CD4-positive, alpha-beta T cell treated with Interleukin-15 for 1 hour (primary cell): Measurements from ENCODE around the gene MLPH.

Experiments used
- DNase-seq: peaks from one replicate; pipeline ENCODE4 v3.0.0-alpha.2; 2020

The MLPH gene

DNA sequence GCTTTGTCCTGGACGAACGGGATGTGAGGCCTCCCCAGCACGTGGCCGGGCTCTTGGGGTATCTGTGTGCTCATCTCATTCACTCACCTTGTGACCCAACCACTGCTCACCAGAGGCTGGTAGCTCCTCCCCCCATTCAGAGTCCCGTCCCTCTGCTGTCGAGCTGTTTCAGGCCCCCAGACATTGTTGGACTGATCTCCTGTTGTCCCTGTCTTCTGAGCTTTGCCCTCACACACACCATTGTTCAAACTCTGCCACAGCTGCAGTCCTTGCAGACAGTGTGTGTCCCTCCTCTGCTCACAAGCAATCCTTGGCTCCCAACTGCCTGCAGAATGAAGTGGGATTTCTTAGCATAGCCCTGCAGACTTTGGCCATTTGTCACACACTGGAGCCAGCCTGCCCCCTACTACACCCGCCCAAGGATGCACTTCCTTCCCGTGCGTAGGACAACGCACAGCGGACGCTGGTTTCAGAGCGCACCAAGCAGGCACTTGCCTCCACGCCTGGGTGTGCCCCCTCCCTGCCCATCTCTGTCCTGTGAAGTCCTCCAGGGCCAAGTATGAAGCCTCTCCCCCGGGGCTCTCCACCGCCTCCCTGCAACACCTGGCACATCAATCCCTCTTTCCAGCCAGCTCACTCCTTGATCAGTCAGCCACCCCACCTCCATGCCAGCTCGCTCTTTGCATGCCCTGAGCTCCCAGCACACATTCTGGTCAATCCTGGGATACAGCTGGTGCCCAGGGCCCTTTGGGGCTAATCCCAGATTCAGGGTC lies 62.8 kb downstream of the MLPH start:
- DNase-seq, result no peak

DNA sequence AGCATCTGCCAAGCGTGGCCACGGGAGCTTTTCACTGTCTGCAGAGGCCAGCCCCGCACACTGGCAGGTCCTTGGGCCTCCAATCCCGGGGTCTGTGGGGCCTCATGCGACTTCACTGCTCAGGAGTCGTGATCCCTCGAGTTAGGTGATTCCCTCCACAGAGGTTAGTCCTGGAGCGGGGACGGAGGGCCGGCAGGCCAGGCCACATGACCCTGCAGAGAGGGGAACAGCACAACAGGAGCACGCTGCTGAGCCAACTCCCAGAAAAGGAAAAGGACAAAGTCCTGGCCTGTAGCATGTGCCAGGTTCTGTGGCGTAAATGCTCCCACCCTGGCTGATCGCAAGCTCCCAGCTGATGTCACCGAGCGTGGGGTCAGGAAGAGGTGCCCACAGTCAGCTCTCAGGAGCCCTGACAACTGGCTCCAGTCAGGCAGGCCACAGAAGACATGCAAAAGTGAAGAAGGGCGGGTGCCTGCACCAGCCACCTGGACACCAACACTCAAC lies 64.1 kb downstream of the MLPH start:
- DNase-seq, result no peak

DNA sequence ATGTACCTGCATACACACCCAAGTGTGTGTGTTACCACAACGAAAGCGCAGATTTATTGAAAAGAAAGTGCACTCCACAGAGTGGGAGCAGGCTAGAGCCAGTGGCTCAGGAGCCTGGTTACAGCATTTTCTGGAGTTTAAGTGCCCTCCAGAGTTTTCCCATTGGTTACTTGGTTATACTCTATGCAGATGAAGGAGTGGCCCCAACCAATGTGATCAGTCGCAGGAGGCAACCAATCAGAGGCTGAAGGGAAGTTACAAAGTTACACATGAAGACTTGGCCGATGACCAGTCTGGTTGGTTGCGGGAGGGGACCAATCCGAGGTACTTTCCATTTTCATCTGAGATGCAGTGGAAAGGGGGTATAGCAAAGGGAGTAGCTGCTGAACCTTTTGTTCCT lies 65.9 kb downstream of the MLPH start:
- no peak for DNase-seq

DNA sequence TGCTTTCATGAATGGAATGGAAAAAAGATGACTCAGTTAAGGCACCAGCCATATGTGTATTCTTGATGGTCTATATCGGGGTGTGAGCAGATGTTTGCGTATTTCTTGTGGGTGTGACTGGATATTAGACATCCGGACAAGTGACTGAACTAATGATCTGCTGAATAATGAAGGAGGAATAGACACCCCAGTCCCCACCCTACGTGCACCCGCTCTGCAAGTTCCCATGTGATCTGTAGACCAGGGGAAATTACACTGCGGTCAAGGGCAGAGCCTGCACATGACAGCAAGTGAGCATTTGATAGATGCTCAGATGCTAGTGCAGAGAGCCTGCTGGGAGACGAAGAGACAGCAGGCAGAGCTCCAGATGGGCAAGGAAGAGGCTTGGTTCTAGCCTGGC lies 66.9 kb downstream of the MLPH start:
- no peak for DNase-seq

DNA sequence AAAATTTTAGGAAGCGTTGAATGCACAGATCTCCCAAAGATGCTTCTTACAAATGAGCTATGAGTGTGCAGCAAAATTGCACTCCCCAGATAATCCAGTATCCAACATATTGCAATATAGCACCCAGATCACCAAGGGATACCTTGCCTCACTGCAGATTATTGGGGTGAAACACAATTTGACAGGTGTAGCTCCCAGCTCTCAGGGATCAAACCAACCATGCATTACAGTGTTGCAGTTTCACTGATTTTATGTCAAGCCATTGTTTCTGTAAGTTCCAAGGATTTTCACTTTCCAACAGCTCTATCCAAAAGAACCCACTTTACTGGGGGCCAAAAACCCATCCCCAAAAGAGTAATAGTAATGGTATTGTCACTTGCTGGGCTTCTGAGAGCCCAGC lies 68.5 kb downstream of the MLPH start:
- no peak for DNase-seq

DNA sequence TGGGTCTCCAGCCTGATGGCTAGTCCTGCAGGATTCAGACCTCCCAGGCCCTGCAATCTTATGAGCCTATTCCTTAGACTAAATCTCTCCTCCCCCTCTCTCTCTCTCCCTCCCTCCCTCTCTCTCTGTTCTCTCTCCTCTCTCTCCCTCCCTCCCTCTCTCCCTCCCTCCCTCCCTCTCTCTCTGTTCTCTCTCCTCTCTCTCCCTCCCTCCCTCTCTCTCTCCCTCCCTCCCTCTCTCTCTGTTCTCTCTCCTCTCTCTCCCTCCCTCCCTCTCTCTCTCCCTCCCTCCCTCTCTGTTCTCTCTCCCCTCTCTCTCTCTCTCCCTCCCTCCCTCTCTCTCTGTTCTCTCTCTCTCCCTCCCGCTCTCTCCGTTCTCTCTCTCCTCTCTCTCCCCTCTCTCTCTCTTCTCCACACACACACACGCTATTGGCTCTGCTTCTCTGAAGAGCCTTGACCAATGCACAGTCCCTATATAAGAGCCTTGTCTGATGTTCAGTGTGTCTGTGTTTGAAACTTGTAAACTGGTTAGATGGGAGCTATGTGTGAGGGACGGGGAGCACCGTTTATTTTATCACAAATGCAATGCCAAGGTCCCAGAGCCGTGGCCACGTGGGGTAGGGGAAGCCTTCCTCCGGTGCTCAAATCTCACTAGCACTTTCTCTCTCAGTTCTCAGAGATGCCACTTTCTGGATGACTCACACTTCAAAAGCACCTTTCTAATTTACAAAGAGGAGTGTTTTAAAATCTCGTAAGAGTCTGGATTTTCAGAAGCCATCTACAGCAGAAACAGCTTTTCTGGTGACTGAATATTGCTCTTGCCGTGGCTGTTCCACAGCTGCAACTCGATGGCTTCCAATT lies 70.0 kb downstream of the MLPH start:
- no peak for DNase-seq

DNA sequence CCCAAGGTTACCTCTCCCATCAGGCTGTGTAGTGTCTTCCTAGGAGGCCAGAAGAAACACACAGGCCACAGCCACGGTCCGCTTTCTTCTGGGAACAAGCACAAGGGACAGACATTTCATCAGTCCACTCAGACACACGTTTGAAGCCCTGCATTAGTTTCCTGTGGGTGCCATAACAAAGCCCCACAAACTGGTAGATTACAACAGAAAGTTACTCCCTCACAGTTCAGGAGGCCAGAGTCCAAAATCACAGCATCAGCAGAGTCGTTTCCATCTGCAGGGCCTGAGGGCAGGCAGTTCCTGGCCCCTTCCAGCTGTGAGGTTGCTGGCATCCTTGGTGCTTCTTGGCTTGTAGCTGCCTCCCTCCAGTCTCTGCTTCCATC lies 70.6 kb downstream of the MLPH start:
- no peak for DNase-seq

DNA sequence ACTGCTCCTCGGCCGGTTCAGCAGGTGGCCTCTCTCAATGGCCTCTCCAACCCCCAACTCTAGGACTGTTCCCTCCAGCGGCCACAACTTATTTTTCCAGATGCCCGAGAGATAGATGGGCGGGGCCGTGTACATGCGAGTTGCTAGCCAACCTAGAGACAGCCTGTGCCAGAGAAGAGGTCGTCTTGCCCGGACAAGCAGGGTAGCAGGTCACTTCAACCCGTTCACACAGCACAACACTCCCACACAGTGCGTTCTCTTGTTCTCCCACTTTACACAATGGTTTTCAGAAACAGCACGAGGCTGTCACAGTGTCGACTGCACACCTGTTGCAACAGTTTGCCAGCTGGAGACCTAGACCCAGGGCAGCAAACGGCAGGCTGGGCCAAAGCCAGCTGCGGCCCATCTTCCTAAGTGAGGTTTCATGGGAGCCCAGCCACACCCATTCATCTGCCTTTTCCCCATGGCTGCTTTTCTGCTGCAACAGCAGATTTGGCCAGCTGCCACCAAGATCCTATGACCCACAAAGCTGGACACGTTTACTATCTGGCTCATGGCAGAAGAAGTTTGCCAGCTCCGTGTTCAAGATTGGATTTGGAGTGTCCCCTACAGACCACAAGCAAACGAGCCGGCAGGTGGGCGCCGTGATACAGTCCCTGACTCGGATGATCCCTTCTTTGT lies 72.0 kb downstream of the MLPH start:
- DNase-seq, result no peak

DNA sequence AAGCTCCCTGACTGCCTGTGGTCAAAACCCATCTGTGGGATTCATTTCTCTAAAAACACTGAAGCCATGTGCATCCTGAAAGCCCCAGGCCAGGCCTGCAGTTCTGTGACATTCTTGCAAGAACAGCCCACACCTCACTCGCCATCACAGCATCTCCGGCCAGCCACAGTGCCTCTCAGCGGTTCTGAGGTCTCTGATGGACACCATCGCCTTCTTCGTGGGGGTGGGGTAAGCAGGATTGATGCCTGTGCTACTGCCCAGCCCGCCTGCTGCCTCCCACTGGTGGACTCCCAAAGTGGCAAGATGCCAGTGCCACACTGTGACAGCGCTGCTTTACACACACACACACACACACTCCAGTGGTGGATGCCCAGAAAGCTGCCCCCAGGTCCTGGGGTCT lies 74.2 kb downstream of the MLPH start:
- no peak for DNase-seq

DNA sequence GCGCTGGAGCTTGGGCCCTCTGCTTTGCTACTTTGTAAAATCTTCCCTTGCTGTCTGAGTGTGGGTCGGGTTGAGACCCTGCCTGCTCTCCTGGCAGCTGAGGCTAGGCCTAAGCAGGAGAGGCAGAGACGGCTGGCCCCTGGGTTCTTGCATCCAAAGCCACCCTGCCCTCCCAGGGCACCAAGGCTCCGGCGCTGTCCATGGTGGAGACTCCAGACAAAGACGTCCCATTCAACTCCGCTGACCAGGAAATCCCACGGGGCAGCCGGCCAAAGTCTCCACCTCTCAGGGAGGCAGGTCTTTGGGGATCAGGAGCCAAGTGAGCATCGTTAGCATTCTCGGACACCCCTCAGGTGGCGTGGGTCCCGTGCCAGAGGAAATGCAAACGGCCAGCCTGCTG lies 76.8 kb downstream of the MLPH start:
- no peak for DNase-seq

DNA sequence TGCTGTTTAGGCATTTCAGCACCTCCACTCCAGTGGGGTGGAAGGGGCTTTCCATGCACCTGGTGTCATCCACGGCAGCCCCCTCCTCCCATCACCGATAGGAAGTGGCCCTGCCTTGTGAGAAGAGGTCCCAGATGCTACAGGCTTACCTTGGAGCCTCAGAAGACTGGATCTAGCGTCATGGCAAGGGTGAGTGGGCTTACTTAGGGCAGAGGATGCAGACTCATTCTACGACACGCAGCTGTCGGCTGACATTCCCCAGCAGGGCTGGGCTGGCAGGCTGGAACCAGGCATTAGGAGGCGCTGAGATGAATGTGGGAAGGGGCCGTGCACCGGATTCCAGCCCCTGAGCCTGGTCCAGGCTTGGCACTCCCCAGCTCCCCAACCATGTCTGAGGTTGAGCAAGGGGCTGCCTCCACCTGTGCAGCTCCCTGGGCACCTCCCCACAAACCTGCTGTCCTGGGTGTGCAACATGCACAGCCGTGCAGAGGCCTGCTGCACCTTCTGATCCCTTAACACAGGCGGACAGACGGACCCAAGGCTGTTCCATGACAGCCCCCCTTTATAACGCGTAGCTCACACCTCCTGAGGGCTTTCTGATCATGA lies 77.6 kb downstream of the MLPH start:
- DNase-seq, result no peak

DNA sequence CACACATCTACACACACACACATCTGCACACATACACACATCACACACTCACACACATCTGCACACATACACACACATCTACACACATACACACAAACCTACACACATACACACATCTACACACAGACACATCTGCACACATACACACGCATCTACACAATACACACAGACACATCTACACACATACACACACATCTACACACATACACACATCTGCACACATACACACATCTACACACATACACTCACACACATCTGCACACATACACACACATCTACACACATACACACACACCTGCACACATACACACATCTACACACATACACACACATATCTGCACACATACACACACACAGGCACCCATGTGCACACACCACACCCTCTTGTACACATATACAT lies 78.9 kb downstream of the MLPH start:
- DNase-seq, result no peak

DNA sequence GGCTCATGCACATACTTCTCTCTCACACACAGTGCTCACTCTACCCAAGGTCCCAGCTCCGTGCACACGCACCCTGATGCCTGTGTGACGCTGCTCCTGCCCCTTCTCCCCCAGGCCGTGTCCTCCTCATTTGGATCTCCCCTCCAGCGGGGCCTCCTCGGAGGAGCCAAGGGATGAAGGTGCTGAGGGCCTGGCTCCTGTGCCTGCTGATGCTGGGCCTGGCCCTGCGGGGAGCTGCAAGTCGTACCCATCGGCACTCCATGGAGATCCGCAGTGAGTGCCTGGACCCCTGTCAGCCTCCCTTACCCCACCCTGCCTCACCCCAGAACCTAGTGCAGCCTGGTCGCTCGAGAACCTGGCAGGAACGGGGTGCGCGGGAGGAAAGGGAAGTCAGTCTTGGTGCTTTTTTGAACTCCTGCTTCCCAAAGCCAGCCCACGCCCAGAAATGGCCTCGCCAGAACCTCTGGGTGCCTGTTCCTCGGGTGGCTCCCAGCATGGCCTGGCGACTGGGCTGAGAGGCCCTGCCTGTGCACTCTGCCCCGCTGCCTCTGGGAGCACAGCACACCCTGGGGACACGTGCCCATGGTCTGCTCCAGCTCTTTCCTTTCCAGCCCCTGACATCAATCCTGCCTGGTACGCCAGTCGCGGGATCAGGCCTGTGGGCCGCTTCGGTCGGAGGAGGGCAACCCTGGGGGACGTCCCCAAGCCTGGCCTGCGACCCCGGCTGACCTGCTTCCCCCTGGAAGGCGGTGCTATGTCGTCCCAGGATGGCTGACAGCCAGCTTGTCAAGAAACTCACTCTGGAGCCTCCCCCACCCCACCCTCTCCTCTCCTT lies 79.6 kb downstream of the MLPH start, which contains the start of gene PRLH:
PRLH (plus strand) TSS at position 174 of the 835 bp plus-strand sequence; CDS start at position 174, 0 bp downstream.
- no peak for DNase-seq

DNA sequence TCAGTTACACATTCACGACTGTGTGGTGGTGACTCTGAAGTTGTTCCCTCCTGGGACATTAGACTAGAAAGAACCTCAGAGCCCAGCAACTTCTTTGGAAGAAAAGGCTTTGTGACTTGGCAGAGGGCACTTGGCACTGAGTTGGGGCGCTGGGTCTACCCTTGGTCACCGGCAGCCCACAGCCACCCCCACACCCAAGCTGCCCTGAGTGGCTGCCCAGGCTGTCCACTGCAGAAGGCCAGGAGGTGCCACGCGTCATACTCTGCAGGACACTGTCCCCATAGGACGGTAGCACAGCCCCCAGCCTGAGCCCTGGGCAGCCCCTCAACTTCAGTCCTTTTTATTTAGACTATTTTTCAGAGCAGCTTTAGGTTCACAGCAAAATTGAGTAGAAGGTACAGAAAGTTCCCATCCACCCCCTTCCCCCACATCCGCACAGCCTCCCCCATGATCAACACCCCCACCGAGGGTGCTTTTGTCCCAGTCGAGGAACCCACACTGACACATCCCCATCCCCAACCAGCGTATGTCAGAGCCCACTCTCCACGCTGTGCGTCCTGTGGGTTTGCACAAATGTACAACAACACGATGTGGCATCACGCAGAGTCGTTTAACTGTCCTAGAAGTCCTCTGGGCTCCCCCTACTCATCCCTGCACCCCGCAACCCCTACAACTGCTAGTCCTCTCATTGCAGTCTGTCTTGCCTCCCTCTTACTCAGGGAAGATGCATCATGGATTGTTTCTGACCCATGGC lies 80.4 kb downstream of the MLPH start:
- DNase-seq, result no peak

DNA sequence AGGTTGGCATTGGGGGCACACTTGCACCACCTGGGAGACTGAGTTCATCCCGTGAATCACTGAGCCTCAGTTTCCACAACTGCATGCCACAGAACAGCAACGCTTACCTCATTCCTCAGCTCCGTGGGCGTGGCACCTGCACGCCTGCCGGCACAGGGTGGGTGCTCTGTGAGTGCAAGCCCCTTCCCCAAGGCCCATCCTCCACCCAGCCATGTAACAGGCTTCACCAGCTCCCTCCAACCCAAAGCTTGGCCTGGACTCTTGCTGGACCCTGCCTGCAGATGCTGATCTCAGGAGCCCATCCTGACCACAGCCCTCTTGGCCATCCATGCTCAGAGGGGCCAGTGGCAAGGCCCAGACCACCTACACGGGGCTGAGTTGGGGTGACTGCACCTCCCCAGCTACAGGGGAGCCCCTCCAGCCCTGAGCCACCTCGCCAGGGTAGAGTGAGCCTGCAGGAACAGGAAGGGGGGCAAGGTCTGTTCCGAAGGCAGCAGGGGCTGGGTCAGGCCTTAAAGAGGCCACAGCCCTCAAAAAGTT lies 81.1 kb downstream of the MLPH start:
- no peak for DNase-seq

DNA sequence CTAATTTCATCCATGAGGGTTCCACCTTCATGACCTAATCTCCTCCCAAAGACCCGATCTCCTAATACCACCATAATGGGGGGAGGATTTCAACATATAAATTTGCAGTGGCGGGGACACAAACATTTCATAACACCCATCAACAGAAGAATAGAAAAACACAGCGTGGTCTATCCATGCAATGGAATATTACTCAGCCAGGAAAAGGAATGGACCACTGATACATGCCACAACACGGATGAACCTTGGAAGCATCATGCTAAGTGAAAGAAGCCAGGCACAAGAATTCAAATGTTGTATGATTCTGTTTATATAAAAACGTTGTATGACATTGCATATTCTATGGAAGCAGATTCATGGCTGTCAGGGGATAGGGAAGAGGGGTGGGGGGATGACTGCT lies 82.0 kb downstream of the MLPH start:
- no peak for DNase-seq

DNA sequence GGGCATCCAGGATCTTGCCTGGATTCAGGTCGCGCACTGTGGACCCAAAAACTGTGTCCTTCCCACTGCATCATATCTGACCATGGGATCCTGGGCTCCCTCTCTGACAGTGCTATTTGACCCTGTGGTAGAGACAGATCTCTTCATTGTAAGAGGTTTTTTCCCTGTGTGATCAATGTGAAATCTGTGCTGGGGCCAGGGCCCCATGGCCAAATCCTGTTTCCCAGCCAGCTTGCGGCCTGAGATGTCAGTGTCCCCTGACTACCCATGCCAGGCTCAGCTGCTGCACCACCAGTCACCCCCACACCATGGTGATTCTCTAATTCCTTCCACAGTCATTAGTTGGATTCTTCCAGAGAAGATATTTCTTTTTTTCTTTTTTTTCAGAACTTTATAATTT lies 82.8 kb downstream of the MLPH start:
- DNase-seq, result no peak

DNA sequence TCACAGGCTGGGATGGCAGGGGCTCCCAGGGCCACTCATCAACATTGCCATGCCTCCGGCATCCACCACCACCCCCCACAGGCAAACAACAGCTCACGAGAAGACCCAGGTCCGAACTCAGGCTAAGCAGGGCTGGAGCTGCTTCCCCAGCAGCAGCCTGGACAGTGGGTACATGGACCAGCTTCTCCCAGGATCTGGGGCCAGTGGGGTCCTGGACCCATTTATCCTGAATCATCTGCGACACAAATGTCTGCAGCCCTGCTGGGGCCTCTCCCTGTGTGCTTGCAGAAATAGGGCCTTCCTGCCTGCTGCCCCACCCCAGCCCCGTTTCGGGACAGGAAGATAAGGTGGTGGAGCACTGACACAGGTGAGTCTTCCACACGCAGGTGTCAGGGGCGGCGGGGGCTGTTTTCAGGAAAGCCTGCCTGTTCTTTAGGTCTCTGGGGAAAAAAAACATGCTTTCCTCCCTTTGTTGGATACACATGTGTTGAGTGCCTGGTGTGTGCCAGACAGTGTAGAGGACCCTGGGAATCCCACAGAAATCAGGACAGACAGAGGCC lies 83.8 kb downstream of the MLPH start:
- DNase-seq, result no peak

DNA sequence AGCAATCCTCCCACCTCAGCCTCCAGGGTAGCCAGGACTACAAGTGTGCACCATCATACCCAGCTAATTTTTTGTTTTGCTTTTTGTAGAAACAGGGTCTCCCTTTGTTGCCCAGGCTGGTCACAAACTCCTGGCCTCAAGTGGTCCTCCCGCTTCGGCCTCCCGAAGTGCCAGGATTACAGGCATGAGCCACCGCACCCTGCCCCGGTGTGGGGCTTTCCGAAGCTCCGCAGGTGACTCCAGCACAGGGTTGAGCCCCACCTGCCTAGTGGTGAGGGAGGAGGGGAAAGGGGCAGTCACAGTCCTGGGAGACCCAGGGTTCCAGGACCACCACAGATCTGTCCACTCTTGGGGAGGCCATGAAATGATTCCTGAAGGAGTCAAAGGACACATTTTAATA lies 84.5 kb downstream of the MLPH start:
- DNase-seq, result no peak

DNA sequence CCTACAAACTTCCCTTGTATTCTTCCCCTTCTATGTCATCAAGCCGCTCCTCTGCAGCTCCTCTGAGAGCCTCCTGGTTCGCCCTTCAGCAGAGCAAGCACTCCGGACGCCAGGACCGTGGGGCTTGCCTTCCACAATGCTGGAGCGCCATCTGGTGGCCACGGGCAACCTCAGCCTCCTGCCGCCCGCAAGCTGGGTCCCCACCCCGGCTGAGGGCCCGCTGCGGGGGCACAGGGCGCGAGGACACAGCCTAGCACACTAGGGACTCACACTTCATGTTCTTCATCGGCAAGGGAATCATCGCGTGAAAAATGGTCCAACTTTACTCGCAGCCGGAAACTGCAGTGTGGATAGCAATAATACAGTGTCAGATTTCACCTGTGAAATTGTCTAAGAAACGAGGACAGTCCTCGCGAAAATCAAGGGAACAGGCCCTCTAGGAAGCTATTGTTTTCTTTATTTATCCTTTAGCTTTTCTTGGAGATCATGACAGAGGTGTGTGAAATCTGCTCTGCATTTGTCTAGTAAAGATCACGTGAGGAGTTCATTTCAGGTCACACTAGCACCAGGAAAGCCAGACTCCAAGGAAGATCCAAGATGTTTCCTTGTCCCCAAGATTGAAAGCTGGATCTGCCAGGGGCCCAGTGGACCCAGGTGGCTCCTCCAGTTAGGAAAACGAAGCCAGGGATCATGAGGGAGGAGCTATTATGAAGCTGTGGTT lies 85.1 kb downstream of the MLPH start:
- DNase-seq, result peak; percentile 81
